ENCODE results near the gene SCAMP3. TPM values are rescaled to one million over a fixed set of nuclear protein-coding genes. Genes with fewer than 3 reads are reported as not detected.

SCAMP3 gene
- total RNA-seq, 1 donor from 2014 or later, result 19.2 TPM

DNA sequence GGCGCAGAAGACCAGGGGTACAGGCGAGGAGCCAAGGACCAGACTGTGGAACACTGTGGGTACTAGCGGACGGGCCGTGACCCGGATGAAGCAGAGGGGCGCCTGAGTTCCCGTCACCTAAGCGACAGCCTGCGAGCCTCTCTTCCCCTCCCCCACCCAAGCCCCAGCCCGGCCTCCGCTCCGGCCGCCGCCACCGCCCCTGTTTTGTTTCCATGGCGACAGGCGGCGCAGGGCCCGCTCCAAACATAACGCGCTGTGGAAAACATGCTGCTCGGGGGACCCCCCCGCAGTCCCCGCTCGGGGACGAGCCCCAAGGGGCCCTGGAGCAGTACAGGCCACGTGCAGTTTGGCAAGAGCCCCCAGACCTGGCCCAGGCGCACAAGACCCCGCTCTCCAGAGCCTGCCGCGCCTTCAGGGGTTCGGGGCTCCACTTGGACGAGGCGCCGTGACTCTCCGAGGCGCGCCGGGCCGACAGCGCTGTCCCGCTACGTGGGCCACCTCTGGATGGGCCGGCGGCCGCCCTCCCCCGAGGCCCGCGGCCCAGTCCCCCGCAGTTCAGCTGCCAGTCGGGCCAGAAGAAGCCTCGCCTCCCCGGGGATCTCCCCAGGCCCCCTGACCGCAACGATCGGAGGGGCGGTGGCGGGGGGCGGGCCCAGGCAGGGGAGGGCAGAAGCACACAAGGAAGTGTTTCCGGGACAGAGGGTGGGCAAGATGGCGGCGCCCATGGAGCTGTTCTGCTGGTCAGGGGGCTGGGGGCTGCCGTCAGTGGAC, 53.4 kb downstream of the SCAMP3 start, which contains the start of gene MTX1:
Gene MTX1 (plus strand): TSS at position 155 of the 771 bp plus-strand sequence. CDS start 110 bp downstream, at position 265.
- FAIRE-seq, result no peak

DNA sequence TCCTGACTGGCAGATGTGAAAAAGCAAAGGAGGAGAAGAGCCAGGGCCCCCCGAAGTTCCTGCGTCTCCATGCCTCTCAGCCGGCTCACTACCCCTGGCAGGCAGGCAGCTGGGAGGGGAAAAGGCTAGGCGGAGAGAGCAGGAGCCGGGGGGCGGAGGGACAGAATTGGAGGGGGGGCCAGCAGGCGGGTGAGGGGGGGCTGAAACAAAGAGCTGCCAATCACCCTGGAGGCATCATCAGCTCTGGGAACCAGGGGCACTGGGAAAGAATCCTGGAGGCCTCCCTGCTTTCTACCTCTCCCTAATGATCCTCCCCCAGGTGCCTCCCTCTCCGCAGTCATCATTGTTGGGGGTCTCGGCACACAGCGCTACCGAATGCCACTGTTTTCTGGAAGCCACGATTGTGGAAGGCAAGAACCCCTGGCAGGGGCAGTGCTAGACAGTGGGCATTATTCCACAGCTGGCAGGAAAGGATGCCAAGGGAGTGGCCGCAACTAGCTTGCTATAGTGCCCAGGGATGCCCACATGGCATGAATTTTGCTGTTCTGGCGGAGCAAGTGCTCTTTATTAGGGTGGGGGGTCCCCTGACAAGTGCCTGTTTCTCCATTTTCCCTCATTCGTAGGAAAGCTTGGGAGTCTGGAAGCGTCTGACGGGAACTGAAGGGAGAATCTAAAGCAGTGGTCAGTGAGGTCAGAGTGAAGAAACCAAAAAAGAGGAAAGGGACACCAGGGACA, 54.2 kb downstream of the SCAMP3 start, which contains the start of gene THBS3:
Gene THBS3 (minus strand): TSS at position 92 of the 735 bp plus-strand sequence. CDS start 21 bp downstream, at position 71.
- no peak for FAIRE-seq
- peak; percentile 42 to 43 for DNase-seq (ENCODE audit: low spot score in 2 of 2)

More for the DNA sequence above, 53.4 kb downstream of the SCAMP3 start, which contains the start of gene MTX1:
- peak; percentile 80 to 84 for DNase-seq (ENCODE audit: low spot score in 2 of 2)

DNA sequence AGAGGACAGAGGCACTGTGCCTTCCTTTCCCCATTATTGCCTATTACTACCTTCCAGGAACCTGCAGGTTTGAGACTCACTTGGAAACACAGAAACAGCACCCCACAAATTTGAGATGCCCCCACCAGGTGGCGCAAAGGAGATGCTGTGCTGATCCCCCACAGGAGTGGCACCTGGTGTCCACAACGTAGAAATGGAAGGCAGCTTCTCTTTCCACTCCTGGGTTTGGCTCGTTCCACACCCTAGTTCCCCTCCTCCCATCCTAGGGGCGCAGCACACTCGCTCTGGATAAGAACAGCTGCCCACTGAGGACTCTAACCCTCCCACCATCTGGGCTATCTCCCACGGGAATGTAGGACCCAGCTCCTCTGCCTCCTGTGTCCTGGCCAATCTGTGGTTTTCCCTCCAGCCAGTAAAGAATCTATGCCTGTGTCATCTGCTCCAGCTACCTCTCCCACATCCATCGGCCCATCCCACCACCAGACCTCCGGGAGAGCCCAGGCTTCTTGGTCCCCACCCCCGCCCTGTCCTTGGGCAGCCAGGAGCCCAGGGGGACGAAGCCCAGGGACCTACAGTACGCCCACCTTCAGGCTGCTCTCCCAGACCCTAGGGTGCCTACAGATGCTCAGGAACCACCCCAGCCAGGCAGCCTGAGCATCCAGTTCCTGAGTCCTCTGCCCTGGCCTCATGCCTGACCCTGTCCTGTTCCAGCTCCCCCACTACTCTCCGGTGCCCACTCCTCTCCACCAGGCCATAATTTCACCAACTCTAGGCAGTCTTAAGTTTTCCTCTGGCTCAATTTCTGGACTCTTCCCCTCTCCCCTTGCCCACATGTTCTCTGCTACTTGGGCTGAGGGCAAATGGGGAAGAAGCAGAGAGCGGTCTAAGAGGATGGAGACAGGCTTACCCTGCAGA, 55.0 kb downstream of the SCAMP3 start:
- no peak for FAIRE-seq
- DNase-seq (ENCODE audit: low spot score in 2 of 2), result peak; percentile 51 to 67

Other genes with a start within 250 kb of the SCAMP3 start
- under 0.01 TPM for gene DCST2, start 228.6 kb downstream of the SCAMP3 start, total RNA-seq
- not detected for gene DCST1, start 228.5 kb downstream of the SCAMP3 start, total RNA-seq
- 11.8 TPM for gene ADAM15, start 211.0 kb downstream of the SCAMP3 start, total RNA-seq
- gene EFNA4, start 198.6 kb downstream of the SCAMP3 start, total RNA-seq, result 0.82 TPM
- 9.8 TPM for gene EFNA3, start 183.5 kb downstream of the SCAMP3 start, total RNA-seq
- 4.1 TPM for gene EFNA1, start 134.5 kb downstream of the SCAMP3 start, total RNA-seq
- gene SLC50A1, start 126.5 kb downstream of the SCAMP3 start, total RNA-seq, result 4.9 TPM
- gene DPM3, start 121.8 kb downstream of the SCAMP3 start, total RNA-seq, result 15.1 TPM
- 74.6 TPM for gene KRTCAP2, start 89.1 kb downstream of the SCAMP3 start, total RNA-seq
- 21.2 TPM for gene TRIM46, start 88.5 kb downstream of the SCAMP3 start, total RNA-seq
- 7.7 TPM for gene THBS3, start 54.5 kb downstream of the SCAMP3 start, total RNA-seq
- gene MTX1, start 53.7 kb downstream of the SCAMP3 start, total RNA-seq, result 13.9 TPM
- gene ENTREP3, start 6.9 kb downstream of the SCAMP3 start, total RNA-seq, result 2.9 TPM
- gene CLK2, start 11.1 kb upstream of the SCAMP3 start, total RNA-seq, result 25.3 TPM
- gene HCN3, start 15.1 kb upstream of the SCAMP3 start, total RNA-seq, result 11.8 TPM
- gene PKLR, start 39.1 kb upstream of the SCAMP3 start, total RNA-seq, result not detected
- gene FDPS, start 46.5 kb upstream of the SCAMP3 start, total RNA-seq, result 132 TPM
- 44.8 TPM for gene RUSC1, start 58.5 kb upstream of the SCAMP3 start, total RNA-seq

Measured in frontal cortex (tissue), 4 donors.